ENCODE data around the gene TMEM51. TPM values are rescaled to one million over a fixed set of nuclear protein-coding genes. Genes with fewer than 3 reads are reported as not detected.

The TMEM51 gene
- total RNA-seq (2014; rRNA removed; shearing (Covaris generic)), result 14.5 and 19.9 TPM in 2 replicates
- polyA plus RNA-seq (2015; cell fraction: cytosol; rRNA removed), result 20.9 and 21.4 TPM in 2 replicates
- 17.4 and 19.4 TPM in 2 replicates for polyA plus RNA-seq (2015; cell fraction: nucleus; rRNA removed)

- DNase-seq (ENCODE audit: low read depth), result peak; percentile 73
Measured at GRCh38 chr1:15153184-15153841, at the start of gene TMEM51. Gene TMEM51 (plus strand): TSS chr1:15153747. CDS start chr1:15215088, 61,341 bp downstream.

GRCh38 chr1:15103906-15104305 is 49.6 kb upstream of the TMEM51 start:
- DNase-seq (ENCODE audit: low read depth), result no peak

GRCh38 chr1:15104768-15105167 is 48.8 kb upstream of the TMEM51 start:
- DNase-seq (ENCODE audit: low read depth), result no peak

DNA sequence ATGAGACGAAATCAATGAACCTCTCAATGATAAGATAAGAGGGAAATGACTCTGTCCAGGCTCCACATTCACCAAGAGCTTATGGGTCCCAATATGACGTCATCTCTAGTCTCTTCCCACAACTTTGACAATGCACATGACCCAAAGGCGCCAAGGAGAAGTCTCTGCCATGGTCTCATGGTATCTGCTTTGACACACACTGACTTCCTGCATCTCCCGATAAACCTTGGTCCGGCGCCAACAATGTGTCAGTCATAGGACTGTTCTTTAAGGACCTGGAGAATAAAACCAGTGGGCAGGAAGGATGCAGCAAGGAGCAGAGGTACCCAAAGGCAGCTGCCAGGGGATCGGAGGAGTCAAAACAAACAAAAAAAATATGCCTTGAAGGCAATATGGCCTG is 46.9 kb upstream of the TMEM51 start:
- DNase-seq (ENCODE audit: low read depth), result peak; percentile 23

- no peak for DNase-seq (ENCODE audit: low read depth)
Measured at GRCh38 chr1:15107058-15107687, 46.4 kb upstream of the TMEM51 start.

- DNase-seq (ENCODE audit: low read depth), result no peak
Measured at GRCh38 chr1:15107911-15108310, 45.6 kb upstream of the TMEM51 start.

GRCh38 chr1:15110128-15110866 is 43.2 kb upstream of the TMEM51 start:
- DNase-seq (ENCODE audit: low read depth), result no peak

- no peak for DNase-seq (ENCODE audit: low read depth)
Measured at GRCh38 chr1:15110867-15111230, 42.7 kb upstream of the TMEM51 start.

- DNase-seq (ENCODE audit: low read depth), result no peak
Measured at GRCh38 chr1:15113146-15113545, 40.4 kb upstream of the TMEM51 start.

GRCh38 chr1:15114884-15115283 is 38.7 kb upstream of the TMEM51 start:
- DNase-seq (ENCODE audit: low read depth), result no peak

DNA sequence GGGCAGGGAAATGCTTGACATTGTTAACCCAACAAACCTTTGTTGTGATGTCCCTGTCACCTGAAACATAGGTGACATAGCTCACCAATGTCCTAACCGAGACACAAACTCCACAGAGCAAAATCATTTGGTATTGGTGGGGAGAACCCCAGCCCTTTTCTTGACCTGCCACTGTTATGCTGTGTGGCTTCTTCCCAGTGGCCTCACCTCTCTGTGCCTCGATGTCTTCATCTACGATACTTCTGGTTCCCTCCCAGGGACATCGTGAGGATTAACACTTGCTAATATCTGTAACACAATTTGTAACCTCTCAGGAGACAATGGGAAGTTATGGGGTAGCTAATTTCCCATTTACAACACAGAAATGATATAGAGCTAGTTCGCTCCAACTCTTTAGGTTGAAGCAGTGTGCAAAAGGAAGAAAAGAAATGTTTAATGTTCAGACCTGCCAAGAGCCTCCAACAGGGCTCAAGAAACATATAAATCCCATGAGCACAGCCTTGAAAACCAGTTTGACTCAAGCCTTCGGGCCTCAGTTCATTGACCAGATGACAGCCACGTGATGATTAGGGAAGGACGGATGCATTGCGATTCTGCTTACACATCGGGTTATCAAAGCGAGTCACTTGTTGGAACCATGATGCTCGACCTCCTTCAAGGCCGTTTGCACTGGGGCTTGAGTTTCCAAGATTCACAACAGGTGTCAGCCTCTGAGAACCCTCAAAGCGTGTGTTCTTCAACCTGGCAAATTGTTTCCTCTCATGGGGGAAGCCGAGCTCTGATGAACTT is 37.8 kb upstream of the TMEM51 start:
- DNase-seq (ENCODE audit: low read depth), result no peak

DNA sequence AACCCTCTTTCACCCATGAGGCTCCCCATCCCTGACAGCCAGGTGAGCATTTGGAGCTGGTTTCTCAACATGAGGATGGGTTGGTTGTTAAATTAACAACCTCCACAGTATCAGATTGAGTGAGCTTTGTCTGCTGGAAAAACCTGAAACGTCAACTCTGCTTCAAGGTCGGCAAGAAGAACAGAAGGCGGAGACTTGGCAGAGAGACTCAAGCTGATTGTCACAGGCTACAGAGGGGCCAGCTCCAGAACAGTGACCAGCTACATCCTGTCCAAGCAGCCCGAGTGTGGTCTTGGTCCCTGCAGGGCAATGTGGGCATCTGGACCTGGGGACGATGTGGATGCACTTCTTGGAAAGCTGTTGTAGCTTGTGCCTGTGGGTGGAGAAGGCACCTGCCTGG is 36.6 kb upstream of the TMEM51 start:
- no peak for DNase-seq (ENCODE audit: low read depth)

- DNase-seq (ENCODE audit: low read depth), result no peak
Measured at GRCh38 chr1:15117671-15118325, 35.7 kb upstream of the TMEM51 start.

- DNase-seq (ENCODE audit: low read depth), result no peak
Measured at GRCh38 chr1:15118579-15118978, 35.0 kb upstream of the TMEM51 start.

- no peak for DNase-seq (ENCODE audit: low read depth)
Measured at GRCh38 chr1:15120251-15120945, 33.1 kb upstream of the TMEM51 start.

DNA sequence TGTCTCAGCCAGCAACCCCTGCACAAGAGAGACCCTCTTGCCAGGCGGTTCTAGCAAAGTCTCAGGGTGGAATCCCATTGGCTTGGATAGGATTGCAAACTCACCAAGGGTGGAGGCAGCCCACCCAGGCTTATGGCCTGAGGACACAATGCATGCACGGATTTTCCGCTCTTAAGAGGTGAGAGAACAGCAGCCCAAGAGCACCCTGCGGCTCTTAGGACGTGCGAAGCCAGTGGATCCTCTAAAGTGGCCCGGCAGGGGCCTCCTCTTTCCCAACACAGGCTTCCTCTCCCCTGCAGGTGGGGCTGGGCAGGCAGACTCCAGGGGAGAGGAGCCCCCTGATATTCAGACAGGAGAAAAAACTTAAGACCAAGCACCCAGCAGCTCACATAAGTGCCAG is 31.2 kb upstream of the TMEM51 start:
- DNase-seq (ENCODE audit: low read depth), result no peak

GRCh38 chr1:15123270-15123669 is 30.3 kb upstream of the TMEM51 start:
- no peak for DNase-seq (ENCODE audit: low read depth)

- DNase-seq (ENCODE audit: low read depth), result no peak
Measured at GRCh38 chr1:15123925-15124324, 29.6 kb upstream of the TMEM51 start.

DNA sequence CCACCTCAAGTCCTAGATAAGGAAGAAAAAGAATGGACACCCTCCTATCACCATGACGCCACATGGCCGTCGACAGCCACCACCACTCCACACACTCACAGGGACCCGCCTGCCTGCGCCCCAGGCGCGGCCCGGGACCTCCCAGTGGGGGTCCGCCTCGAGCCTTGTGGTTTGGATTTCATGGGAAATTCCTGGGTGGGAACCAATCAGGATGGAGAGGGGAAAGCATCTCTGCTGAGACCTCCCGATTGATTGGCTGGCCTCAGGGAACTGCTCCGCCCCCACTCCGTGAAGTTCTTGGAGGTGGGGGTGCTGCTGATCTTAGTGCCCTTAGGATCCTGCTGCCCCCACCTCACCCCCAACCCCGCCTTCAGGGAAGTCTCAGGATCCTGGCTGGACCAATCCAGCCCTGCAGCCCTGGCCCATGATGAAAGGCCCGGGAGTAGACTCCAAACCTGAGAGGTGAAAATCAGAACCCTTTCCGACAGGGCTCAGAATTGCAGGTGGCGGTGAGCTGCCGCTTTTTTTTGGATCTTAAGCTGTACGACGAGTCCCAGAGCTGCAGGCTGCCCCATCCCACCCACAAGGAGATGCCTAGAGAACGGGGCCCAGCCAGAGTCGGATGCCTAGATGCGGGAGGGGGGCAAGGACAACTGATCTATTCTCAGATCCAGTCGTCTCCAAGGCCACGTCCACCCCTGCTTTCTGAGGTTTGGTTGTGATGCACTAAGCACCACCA is 29.0 kb upstream of the TMEM51 start:
- no peak for DNase-seq (ENCODE audit: low read depth)

Data from HT1080 (cell line).